HL-60 (cell line): ENCODE data around the gene FHAD1.

Experiments
- GABPA ChIP-seq: IDR thresholded peaks from 2 replicates; pipeline ENCODE4 v1.6.1; 2012; ENCODE audit warnings: low read depth
- POLR2AphosphoS5 ChIP-seq: IDR thresholded peaks from 2 replicates; pipeline ENCODE4 v1.6.1; 2012; ENCODE audit warnings: low read depth
- TF ChIP-seq, protein P1 (sequence below): IDR thresholded peaks from one replicate; pipeline ENCODE4 v1.5.1; 2011; ENCODE audit warnings: low read length, control low read depth, inconsistent platforms; ENCODE audit not compliant: insufficient read depth
- TF ChIP-seq, protein P2 (sequence below): IDR thresholded peaks from 2 replicates; pipeline ENCODE4 v1.6.1; 2012; ENCODE audit warnings: low read depth; ENCODE audit not compliant: insufficient replicate concordance

DNA sequence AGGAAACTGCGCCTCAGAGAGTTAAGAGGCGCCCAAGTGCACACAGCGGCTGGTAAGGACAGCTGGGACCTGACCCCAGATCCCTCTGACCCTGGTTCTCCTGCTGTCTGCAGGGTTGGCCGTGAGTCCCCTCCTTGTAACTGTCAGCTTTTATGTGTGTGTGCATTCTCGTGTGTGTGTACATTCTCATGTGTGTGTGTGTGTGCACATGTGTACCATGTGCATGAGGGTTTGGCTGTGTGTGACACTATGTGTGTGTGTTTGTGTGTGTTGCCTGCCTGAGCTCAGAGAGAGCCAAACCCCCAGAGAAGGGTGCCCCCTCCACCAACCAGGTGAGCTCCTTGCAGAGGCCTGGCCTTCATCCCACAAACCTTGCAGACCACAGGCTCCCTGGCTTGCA, 136.8 kb downstream of the FHAD1 start:
- TF ChIP-seq, protein P1, sequence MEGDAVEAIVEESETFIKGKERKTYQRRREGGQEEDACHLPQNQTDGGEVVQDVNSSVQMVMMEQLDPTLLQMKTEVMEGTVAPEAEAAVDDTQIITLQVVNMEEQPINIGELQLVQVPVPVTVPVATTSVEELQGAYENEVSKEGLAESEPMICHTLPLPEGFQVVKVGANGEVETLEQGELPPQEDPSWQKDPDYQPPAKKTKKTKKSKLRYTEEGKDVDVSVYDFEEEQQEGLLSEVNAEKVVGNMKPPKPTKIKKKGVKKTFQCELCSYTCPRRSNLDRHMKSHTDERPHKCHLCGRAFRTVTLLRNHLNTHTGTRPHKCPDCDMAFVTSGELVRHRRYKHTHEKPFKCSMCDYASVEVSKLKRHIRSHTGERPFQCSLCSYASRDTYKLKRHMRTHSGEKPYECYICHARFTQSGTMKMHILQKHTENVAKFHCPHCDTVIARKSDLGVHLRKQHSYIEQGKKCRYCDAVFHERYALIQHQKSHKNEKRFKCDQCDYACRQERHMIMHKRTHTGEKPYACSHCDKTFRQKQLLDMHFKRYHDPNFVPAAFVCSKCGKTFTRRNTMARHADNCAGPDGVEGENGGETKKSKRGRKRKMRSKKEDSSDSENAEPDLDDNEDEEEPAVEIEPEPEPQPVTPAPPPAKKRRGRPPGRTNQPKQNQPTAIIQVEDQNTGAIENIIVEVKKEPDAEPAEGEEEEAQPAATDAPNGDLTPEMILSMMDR, result no peak
- TF ChIP-seq POLR2AphosphoS5 (no peak), GABPA (no peak)
- TF ChIP-seq, protein P2, sequence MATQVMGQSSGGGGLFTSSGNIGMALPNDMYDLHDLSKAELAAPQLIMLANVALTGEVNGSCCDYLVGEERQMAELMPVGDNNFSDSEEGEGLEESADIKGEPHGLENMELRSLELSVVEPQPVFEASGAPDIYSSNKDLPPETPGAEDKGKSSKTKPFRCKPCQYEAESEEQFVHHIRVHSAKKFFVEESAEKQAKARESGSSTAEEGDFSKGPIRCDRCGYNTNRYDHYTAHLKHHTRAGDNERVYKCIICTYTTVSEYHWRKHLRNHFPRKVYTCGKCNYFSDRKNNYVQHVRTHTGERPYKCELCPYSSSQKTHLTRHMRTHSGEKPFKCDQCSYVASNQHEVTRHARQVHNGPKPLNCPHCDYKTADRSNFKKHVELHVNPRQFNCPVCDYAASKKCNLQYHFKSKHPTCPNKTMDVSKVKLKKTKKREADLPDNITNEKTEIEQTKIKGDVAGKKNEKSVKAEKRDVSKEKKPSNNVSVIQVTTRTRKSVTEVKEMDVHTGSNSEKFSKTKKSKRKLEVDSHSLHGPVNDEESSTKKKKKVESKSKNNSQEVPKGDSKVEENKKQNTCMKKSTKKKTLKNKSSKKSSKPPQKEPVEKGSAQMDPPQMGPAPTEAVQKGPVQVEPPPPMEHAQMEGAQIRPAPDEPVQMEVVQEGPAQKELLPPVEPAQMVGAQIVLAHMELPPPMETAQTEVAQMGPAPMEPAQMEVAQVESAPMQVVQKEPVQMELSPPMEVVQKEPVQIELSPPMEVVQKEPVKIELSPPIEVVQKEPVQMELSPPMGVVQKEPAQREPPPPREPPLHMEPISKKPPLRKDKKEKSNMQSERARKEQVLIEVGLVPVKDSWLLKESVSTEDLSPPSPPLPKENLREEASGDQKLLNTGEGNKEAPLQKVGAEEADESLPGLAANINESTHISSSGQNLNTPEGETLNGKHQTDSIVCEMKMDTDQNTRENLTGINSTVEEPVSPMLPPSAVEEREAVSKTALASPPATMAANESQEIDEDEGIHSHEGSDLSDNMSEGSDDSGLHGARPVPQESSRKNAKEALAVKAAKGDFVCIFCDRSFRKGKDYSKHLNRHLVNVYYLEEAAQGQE, result no peak
